HG02623 (cell line): ENCODE data around the gene SSUH2.
"Not testable (repeated sequence)": the region's sequence is repeated elsewhere in the genome, so short reads cannot be mapped to it uniquely, and the experiment has no call there.

Experiments used
- ATAC-seq: cut with Tn5 transposase; IDR thresholded peaks from one replicate; pipeline ENCODE4 v1.9.1; 2021; ENCODE audit warnings: moderate library complexity; ENCODE audit not compliant: unreplicated experiment

Gene SSUH2

GRCh38 chr3:8644748-8645390 is at the start of gene SSUH2:
TSS of gene SSUH2 (minus strand) at chr3:8644798. CDS start at chr3:8644758, 40 bp downstream.
- ATAC-seq: no peak

- not testable (repeated sequence) for ATAC-seq
Observed at GRCh38 chr3:8691295-8691694, 46.7 kb upstream of the SSUH2 start.

- ATAC-seq: not testable (repeated sequence)
Observed at GRCh38 chr3:8684992-8685391, 40.4 kb upstream of the SSUH2 start.

- ATAC-seq: not testable (repeated sequence)
Observed at GRCh38 chr3:8682850-8683574, 38.4 kb upstream of the SSUH2 start.

- ATAC-seq: not testable (repeated sequence)
Observed at GRCh38 chr3:8681881-8682538, 37.4 kb upstream of the SSUH2 start.

GRCh38 chr3:8681349-8681748 is 36.8 kb upstream of the SSUH2 start:
- no peak for ATAC-seq

GRCh38 chr3:8679817-8680553 is 35.4 kb upstream of the SSUH2 start:
- ATAC-seq: not testable (repeated sequence)

- no peak for ATAC-seq
Observed at GRCh38 chr3:8678751-8679150, 34.2 kb upstream of the SSUH2 start.

- not testable (repeated sequence) for ATAC-seq
Observed at GRCh38 chr3:8677258-8677657, 32.7 kb upstream of the SSUH2 start.

- not testable (repeated sequence) for ATAC-seq
Observed at GRCh38 chr3:8675591-8675990, 31.0 kb upstream of the SSUH2 start.

GRCh38 chr3:8673083-8673737 is 28.6 kb upstream of the SSUH2 start:
- ATAC-seq: no peak

- no peak for ATAC-seq
Observed at GRCh38 chr3:8669019-8669418, 24.4 kb upstream of the SSUH2 start.

GRCh38 chr3:8668216-8668615 is 23.6 kb upstream of the SSUH2 start:
- ATAC-seq: no peak

GRCh38 chr3:8667463-8668091 is 23.0 kb upstream of the SSUH2 start:
- no peak for ATAC-seq

- no peak for ATAC-seq
Observed at GRCh38 chr3:8665407-8665896, 20.9 kb upstream of the SSUH2 start.

- ATAC-seq: peak; percentile 49
Observed at GRCh38 chr3:8663177-8664061, 18.8 kb upstream of the SSUH2 start.

- no peak for ATAC-seq
Observed at GRCh38 chr3:8662594-8662993, 18.0 kb upstream of the SSUH2 start.

GRCh38 chr3:8660175-8661118 is 15.8 kb upstream of the SSUH2 start:
- ATAC-seq: no peak
